ENCODE data around the gene LIPG. TPM values are rescaled to one million over a fixed set of nuclear protein-coding genes. Genes with fewer than 3 reads are reported as not detected.
"Not testable (repeated sequence)": the region's sequence is repeated elsewhere in the genome, so short reads cannot be mapped to it uniquely, and the experiment has no call there.

Gene LIPG
- polyA plus RNA-seq (2013, experiment 1 of 2), result 22.9 TPM
- 23.3 TPM for polyA plus RNA-seq (2013, experiment 2 of 2)

DNA sequence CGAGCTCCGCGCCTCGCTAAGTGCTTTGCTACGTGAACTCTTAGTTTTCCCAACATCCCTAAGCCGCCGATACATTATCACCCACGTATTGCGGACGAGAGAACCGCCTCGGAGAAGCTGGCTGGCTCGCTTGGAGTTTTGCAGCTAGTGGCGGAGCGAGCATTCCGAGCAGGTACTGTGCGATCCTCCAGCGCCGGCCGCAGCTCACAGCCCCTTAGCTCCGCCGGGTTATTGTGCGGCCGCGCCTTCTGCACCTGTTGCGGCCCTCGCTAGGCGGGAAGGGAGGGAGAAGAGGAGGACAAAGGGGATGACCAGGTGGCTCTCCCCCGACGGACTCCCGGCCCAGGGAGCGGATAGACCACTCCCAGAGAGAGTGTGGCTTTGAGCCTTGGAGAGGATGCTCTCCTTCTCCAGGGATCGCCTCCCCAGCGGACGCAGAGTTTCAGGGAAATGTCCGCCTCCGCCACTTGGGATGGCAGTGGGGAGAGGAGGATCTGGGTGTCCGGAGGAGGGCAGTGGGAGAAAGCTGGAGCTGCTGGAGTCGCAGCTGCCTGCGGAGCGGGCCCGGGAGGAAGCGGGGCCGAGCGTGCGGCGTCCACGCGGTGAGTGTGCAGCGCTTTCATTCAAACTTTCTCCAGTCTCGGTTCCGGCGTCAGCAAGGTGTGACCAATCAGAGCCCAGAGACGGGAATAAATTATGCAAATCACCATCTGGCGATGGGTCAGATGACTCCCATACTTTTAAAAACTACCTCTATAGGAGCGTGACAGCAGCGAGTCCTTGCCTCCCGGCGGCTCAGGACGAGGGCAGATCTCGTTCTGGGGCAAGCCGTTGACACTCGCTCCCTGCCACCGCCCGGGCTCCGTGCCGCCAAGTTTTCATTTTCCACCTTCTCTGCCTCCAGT is at the start of gene LIPG:
TSS of gene LIPG (plus strand) at position 769 of the 905 bp plus-strand sequence. CDS start 252 bp downstream, outside the sequence.
- H2BK120ac ChIP-seq (ENCODE audit: low read depth, low read length), result peak within 1 kb of the TSS; percentile 90
- H3K4me2 ChIP-seq (ENCODE audit: insufficient read depth, low read length, poor library complexity, severe bottlenecking), result peak within 1 kb of the TSS; percentile 100
- peak within 1 kb of the TSS; percentile 80 for H2AK5ac ChIP-seq (ENCODE audit: low read depth, low read length)
- peak within 1 kb of the TSS; percentile 61 for H3K23ac ChIP-seq (ENCODE audit: low read depth, low read length, poor library complexity)
- H3K4me1 ChIP-seq (ENCODE audit: control insufficient read depth in 2 of 2, insufficient read depth in 1 of 2, low read depth in 1 of 2, low read length in 2 of 2), result peaks cover 23 to 25% of the 10 kb centered on the region in 2 donors
- H2BK5ac ChIP-seq (ENCODE audit: low read length), result peak within 1 kb of the TSS; percentile 75
- peak within 1 kb of the TSS; percentile 53 for H4K91ac ChIP-seq (ENCODE audit: low read depth, low read length, poor library complexity)
- WGBS, 2 donors (ENCODE audit: extremely low coverage in 2 of 2, insufficient read length in 2 of 2, insufficient replicate concordance in 1 of 2), result no CpG with 5 or more reads among the region's 67 CpGs
- H3K79me1 ChIP-seq (ENCODE audit: low read depth, low read length), result peaks cover 2% of the 10 kb centered on the region
- peak within 1 kb of the TSS; percentile 95 for H2BK15ac ChIP-seq (ENCODE audit: low read length)
- peak within 1 kb of the TSS; percentile 66 for H3K14ac ChIP-seq (ENCODE audit: low read length)
- peak within 1 kb of the TSS; percentile 69 for H3K4ac ChIP-seq (ENCODE audit: low read length)
- H3K27me3 ChIP-seq (ENCODE audit: control insufficient read depth in 3 of 3, insufficient read depth in 3 of 3, low read depth in 1 of 3, low read length in 3 of 3), result no peaks in the 10 kb centered on the region
- no peak within 1 kb of the TSS for H2BK12ac ChIP-seq (ENCODE audit: low read length)
- H4K8ac ChIP-seq (ENCODE audit: low read depth, low read length), result no peak within 1 kb of the TSS
- H3K4me3 ChIP-seq (ENCODE audit: low read length in 2 of 2), result peak within 1 kb of the TSS; percentile 64 to 84
- peak within 1 kb of the TSS; percentile 92 for H2AFZ ChIP-seq (ENCODE audit: low read length)
- H3K18ac ChIP-seq (ENCODE audit: low read length), result peak within 1 kb of the TSS; percentile 98
- H3K36me3 ChIP-seq (replicated peaks in 1 of 2; ENCODE audit: control insufficient read depth in 2 of 2, insufficient read depth in 2 of 2, low read length in 2 of 2), result peaks cover 3 to 18% of the 10 kb centered on the region in 2 donors
- H3K27ac ChIP-seq (replicated peaks; ENCODE audit: low read length), result peak within 1 kb of the TSS; percentile 77
- H3K9ac ChIP-seq (ENCODE audit: low read depth, low read length, poor library complexity), result peak within 1 kb of the TSS; percentile 90
- peak; percentile 89 for DNase-seq (ENCODE audit: low spot score)
- peaks cover 4 to 14% of the 10 kb centered on the region in 2 donors for H3K9me3 ChIP-seq (replicated peaks in 1 of 2; ENCODE audit: control insufficient read depth in 2 of 2, insufficient read depth in 1 of 2, low read depth in 1 of 2, low read length in 2 of 2)

- not testable (repeated sequence) for H3K23ac ChIP-seq (ENCODE audit: low read depth, low read length, poor library complexity); H2AFZ ChIP-seq (ENCODE audit: low read length); H3K4me3 ChIP-seq (ENCODE audit: low read length in 2 of 2); H3K36me3 ChIP-seq (replicated peaks in 1 of 2; ENCODE audit: control insufficient read depth in 2 of 2, insufficient read depth in 2 of 2, low read length in 2 of 2); H3K9ac ChIP-seq (ENCODE audit: low read depth, low read length, poor library complexity); H3K4me2 ChIP-seq (ENCODE audit: insufficient read depth, low read length, poor library complexity, severe bottlenecking); H3K27ac ChIP-seq (replicated peaks; ENCODE audit: low read length); H2BK5ac ChIP-seq (ENCODE audit: low read length); H3K79me1 ChIP-seq (ENCODE audit: low read depth, low read length); H2BK120ac ChIP-seq (ENCODE audit: low read depth, low read length); H3K18ac ChIP-seq (ENCODE audit: low read length); H3K14ac ChIP-seq (ENCODE audit: low read length); H4K91ac ChIP-seq (ENCODE audit: low read depth, low read length, poor library complexity); H2AK5ac ChIP-seq (ENCODE audit: low read depth, low read length); DNase-seq (ENCODE audit: low spot score); H3K9me3 ChIP-seq (replicated peaks in 1 of 2; ENCODE audit: control insufficient read depth in 2 of 2, insufficient read depth in 1 of 2, low read depth in 1 of 2, low read length in 2 of 2); H2BK15ac ChIP-seq (ENCODE audit: low read length); H3K4me1 ChIP-seq (ENCODE audit: control insufficient read depth in 2 of 2, insufficient read depth in 1 of 2, low read depth in 1 of 2, low read length in 2 of 2); H2BK12ac ChIP-seq (ENCODE audit: low read length); H4K8ac ChIP-seq (ENCODE audit: low read depth, low read length); H3K27me3 ChIP-seq (ENCODE audit: control insufficient read depth in 3 of 3, insufficient read depth in 3 of 3, low read depth in 1 of 3, low read length in 3 of 3); H3K4ac ChIP-seq (ENCODE audit: low read length)
- no CpG with 5 or more reads among the region's 8 CpGs for WGBS, 2 donors (ENCODE audit: extremely low coverage in 2 of 2, insufficient read length in 2 of 2, insufficient replicate concordance in 1 of 2)
Measured at GRCh38 chr18:49512876-49513275, 49.0 kb upstream of the LIPG start.

- no peak overlapping the region for H3K9ac ChIP-seq (ENCODE audit: low read depth, low read length, poor library complexity)
- H2AFZ ChIP-seq (ENCODE audit: low read length), result no peak overlapping the region
- no peak for DNase-seq (ENCODE audit: low spot score)
- H4K8ac ChIP-seq (ENCODE audit: low read depth, low read length), result no peak overlapping the region
- no peaks in the 10 kb centered on the region for H3K79me1 ChIP-seq (ENCODE audit: low read depth, low read length)
- no peak overlapping the region for H2AK5ac ChIP-seq (ENCODE audit: low read depth, low read length)
- no peak overlapping the region for H2BK5ac ChIP-seq (ENCODE audit: low read length)
- no CpG with 5 or more reads among the region's 9 CpGs for WGBS, 2 donors (ENCODE audit: extremely low coverage in 2 of 2, insufficient read length in 2 of 2, insufficient replicate concordance in 1 of 2)
- H3K23ac ChIP-seq (ENCODE audit: low read depth, low read length, poor library complexity), result no peak overlapping the region
- no peaks in the 10 kb centered on the region for H3K36me3 ChIP-seq (replicated peaks in 1 of 2; ENCODE audit: control insufficient read depth in 2 of 2, insufficient read depth in 2 of 2, low read length in 2 of 2)
- H3K4me2 ChIP-seq (ENCODE audit: insufficient read depth, low read length, poor library complexity, severe bottlenecking), result no peak overlapping the region
- no peak overlapping the region for H3K27ac ChIP-seq (replicated peaks; ENCODE audit: low read length)
- H4K91ac ChIP-seq (ENCODE audit: low read depth, low read length, poor library complexity), result no peak overlapping the region
- H3K4ac ChIP-seq (ENCODE audit: low read length), result no peak overlapping the region
- H3K18ac ChIP-seq (ENCODE audit: low read length), result peak overlapping the region; percentile 67
- H3K27me3 ChIP-seq (ENCODE audit: control insufficient read depth in 3 of 3, insufficient read depth in 3 of 3, low read depth in 1 of 3, low read length in 3 of 3), result peaks cover 0 to under 1% (median 0%) of the 10 kb centered on the region in 3 experiments
- H3K4me3 ChIP-seq (ENCODE audit: low read length in 2 of 2), result no peak overlapping the region
- no peaks in the 10 kb centered on the region for H3K9me3 ChIP-seq (replicated peaks in 1 of 2; ENCODE audit: control insufficient read depth in 2 of 2, insufficient read depth in 1 of 2, low read depth in 1 of 2, low read length in 2 of 2)
- no peak overlapping the region for H2BK12ac ChIP-seq (ENCODE audit: low read length)
- H3K4me1 ChIP-seq (ENCODE audit: control insufficient read depth in 2 of 2, insufficient read depth in 1 of 2, low read depth in 1 of 2, low read length in 2 of 2), result peaks cover 9 to 10% of the 10 kb centered on the region in 2 donors
- no peak overlapping the region for H3K14ac ChIP-seq (ENCODE audit: low read length)
- H2BK120ac ChIP-seq (ENCODE audit: low read depth, low read length), result no peak overlapping the region
- no peak overlapping the region for H2BK15ac ChIP-seq (ENCODE audit: low read length)
Measured at GRCh38 chr18:49514577-49514976, 47.3 kb upstream of the LIPG start.

DNA sequence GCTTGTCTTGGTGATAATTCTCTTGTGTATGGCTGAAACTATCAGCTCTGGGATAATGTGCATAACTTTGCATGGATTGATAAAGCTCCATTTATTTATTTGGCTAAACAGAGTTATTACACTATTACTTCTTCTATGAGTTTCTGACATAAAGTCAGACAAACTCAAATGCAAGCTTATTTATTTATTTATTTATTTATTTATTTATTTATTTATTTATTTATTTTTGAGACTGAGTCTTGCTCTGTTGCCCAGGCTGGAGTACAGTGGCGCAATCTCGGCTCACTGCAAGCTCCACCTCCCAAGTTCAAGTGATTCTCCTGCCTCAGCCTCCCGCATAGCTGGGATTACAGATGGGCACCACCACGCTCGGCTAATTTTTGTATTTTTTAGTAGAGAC is 46.9 kb upstream of the LIPG start:
- H3K4ac ChIP-seq (ENCODE audit: low read length); H3K27me3 ChIP-seq (ENCODE audit: control insufficient read depth in 3 of 3, insufficient read depth in 3 of 3, low read depth in 1 of 3, low read length in 3 of 3); H3K18ac ChIP-seq (ENCODE audit: low read length); DNase-seq (ENCODE audit: low spot score); H4K8ac ChIP-seq (ENCODE audit: low read depth, low read length); H3K9me3 ChIP-seq (replicated peaks in 1 of 2; ENCODE audit: control insufficient read depth in 2 of 2, insufficient read depth in 1 of 2, low read depth in 1 of 2, low read length in 2 of 2); H3K23ac ChIP-seq (ENCODE audit: low read depth, low read length, poor library complexity); H3K4me3 ChIP-seq (ENCODE audit: low read length in 2 of 2); H3K36me3 ChIP-seq (replicated peaks in 1 of 2; ENCODE audit: control insufficient read depth in 2 of 2, insufficient read depth in 2 of 2, low read length in 2 of 2); H2BK120ac ChIP-seq (ENCODE audit: low read depth, low read length); H2AK5ac ChIP-seq (ENCODE audit: low read depth, low read length); H4K91ac ChIP-seq (ENCODE audit: low read depth, low read length, poor library complexity); H2BK12ac ChIP-seq (ENCODE audit: low read length); H2BK15ac ChIP-seq (ENCODE audit: low read length); H3K4me2 ChIP-seq (ENCODE audit: insufficient read depth, low read length, poor library complexity, severe bottlenecking); H3K14ac ChIP-seq (ENCODE audit: low read length); H2AFZ ChIP-seq (ENCODE audit: low read length); H3K27ac ChIP-seq (replicated peaks; ENCODE audit: low read length); H3K79me1 ChIP-seq (ENCODE audit: low read depth, low read length); H3K9ac ChIP-seq (ENCODE audit: low read depth, low read length, poor library complexity); H2BK5ac ChIP-seq (ENCODE audit: low read length): not testable (repeated sequence)
- H3K4me1 ChIP-seq (ENCODE audit: control insufficient read depth in 2 of 2, insufficient read depth in 1 of 2, low read depth in 1 of 2, low read length in 2 of 2), result peaks cover 10 to 13% of the 10 kb centered on the region in 2 donors
- no CpG with 5 or more reads among the region's 5 CpGs for WGBS, 2 donors (ENCODE audit: extremely low coverage in 2 of 2, insufficient read length in 2 of 2, insufficient replicate concordance in 1 of 2)

Measured in neuronal stem cell (in vitro differentiated cells).